Measurements from ENCODE around the gene MECR. TPM values are rescaled to one million over a fixed set of nuclear protein-coding genes. Genes with fewer than 3 reads are reported as not detected.

The MECR gene
- total RNA-seq, 2 donors from 2014 or later, result 21.2 to 36.2 TPM

DNA sequence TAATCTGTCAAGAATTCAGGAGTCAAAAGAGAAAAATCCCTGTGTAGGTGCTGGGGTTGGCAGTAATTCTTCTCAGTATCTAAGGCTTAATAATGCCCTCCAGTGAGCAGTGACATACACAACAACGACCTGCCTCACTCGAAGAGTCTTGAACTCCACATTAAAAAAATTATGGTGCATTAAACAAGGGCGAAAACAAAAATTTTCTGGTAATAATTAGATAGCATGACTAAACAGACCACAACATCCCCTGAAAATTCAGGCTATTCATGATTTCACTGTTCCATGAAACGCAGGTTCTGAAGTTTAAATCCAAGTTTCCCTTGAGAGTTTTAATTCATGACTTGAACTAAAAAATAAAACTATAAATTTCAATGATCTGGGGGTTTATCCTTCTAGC lies 54.2 kb downstream of the MECR start:
- no peak for ATAC-seq
- Mint-ChIP-seq H3K9me3 (no peaks in the 10 kb centered on the region), H3K36me3 (peaks cover 30% of the 10 kb centered on the region), H3K4me3 (no peak overlapping the region), H3K27me3 (no peaks in the 10 kb centered on the region), H3K4me1 (ENCODE audit: low read depth in 2 of 2) (peaks cover 47 to 59% of the 10 kb centered on the region in 2 donors), H3K27ac (peak overlapping the region in 1 of 2 donors; percentile 43)
- no peak for DNase-seq (ENCODE audit: low spot score)

DNA sequence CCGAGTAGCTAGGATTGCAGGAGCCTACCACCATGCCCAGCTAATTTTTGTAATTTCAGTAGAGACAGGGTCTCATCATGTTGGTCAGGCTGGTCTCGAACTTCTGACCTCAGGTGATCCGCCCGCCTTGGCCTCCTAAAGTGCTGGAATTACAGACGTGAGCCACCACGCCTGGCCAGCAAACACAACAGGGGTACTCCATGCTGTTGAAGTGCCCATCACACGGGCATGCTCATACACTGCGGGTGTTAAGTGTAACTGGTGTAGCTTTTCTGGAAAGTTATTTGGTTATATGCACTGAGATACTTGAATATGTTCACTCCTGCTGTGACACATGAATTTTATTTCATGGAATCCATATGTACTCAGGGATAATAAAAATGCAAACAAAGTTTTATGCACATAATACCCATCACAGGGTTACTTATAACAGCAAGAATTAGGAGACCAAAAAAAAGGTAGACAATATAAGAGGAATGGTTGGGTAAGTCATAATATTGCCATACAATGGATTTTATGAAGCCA lies 58.3 kb downstream of the MECR start:
- DNase-seq (ENCODE audit: low spot score) (no peak), ATAC-seq (no peak)
- Mint-ChIP-seq H3K27ac (no peak overlapping the region), H3K4me1 (ENCODE audit: low read depth in 2 of 2) (peaks cover 52 to 55% of the 10 kb centered on the region in 2 donors), H3K27me3 (no peaks in the 10 kb centered on the region), H3K4me3 (no peak overlapping the region), H3K9me3 (no peaks in the 10 kb centered on the region), H3K36me3 (peaks cover 8% of the 10 kb centered on the region)

DNA sequence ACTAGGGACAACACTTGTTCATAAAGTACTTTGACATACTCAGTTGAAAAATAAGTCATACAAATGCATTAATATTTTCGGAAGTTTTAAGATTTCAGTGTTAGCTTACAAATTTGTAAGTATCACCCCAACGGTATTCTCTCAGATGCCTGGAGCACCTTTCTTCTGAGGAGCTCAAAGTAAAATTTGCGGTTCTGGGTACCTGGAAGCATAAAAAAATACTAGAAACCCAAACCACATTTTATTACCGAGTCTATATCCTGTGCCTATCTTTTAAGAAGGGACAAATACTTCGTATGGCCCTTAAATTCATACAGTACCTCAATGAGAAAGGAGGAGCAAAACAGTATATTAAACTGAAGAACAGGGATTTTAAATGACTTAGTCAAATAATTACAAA lies 59.2 kb downstream of the MECR start:
- H3K36me3 Mint-ChIP-seq, result peaks cover 8% of the 10 kb centered on the region
- H3K27me3 Mint-ChIP-seq, result no peaks in the 10 kb centered on the region
- ATAC-seq, result no peak
- H3K9me3 Mint-ChIP-seq, result no peaks in the 10 kb centered on the region
- DNase-seq (ENCODE audit: low spot score), result no peak
- H3K4me1 Mint-ChIP-seq (ENCODE audit: low read depth in 2 of 2), result peaks cover 51 to 57% of the 10 kb centered on the region in 2 donors
- peak overlapping the region; percentile 9 for H3K4me3 Mint-ChIP-seq
- peak overlapping the region; percentile 2 to 87 for H3K27ac Mint-ChIP-seq

GRCh38 chr1:29171089-29171488 lies 59.6 kb downstream of the MECR start:
- H3K36me3 Mint-ChIP-seq, result peaks cover 8% of the 10 kb centered on the region
- ATAC-seq (no peak), DNase-seq (ENCODE audit: low spot score) (no peak)
- peak overlapping the region; percentile 2 to 87 for H3K27ac Mint-ChIP-seq
- no peaks in the 10 kb centered on the region for H3K27me3 Mint-ChIP-seq
- no peaks in the 10 kb centered on the region for H3K9me3 Mint-ChIP-seq
- H3K4me3 Mint-ChIP-seq, result peak overlapping the region; percentile 45
- H3K4me1 Mint-ChIP-seq (ENCODE audit: low read depth in 2 of 2), result peaks cover 50 to 54% of the 10 kb centered on the region in 2 donors

GRCh38 chr1:29169976-29170375 lies 60.8 kb downstream of the MECR start:
- peaks cover 13% of the 10 kb centered on the region for H3K36me3 Mint-ChIP-seq
- H3K4me1 Mint-ChIP-seq (ENCODE audit: low read depth in 2 of 2), result peaks cover 56 to 60% of the 10 kb centered on the region in 2 donors
- peak overlapping the region; percentile 2 to 68 for H3K27ac Mint-ChIP-seq
- H3K4me3 Mint-ChIP-seq, result peak overlapping the region; percentile 6
- H3K9me3 Mint-ChIP-seq, result no peaks in the 10 kb centered on the region
- DNase-seq (ENCODE audit: low spot score), result no peak
- ATAC-seq, result no peak
- no peaks in the 10 kb centered on the region for H3K27me3 Mint-ChIP-seq

DNA sequence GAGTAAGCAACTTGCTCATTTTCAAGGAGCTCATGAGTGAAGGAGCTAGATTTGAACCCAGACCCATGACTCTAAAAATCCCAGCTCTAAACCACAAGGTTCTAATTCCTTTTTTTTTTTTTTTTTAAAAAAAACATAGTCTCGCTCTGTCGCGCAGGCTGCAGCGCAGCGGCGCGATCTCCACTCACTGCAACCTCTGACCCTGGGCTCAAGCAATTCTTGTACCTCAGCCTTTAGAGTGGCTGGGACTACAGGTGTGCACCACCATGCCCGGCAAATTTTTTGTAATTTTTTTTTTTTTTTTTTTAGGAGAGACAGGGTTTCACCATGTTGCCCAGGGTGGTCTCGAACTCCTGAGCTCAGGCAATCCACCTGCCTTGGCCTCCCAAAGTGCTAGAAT lies 62.8 kb downstream of the MECR start:
- Mint-ChIP-seq H3K4me1 (ENCODE audit: low read depth in 2 of 2) (peaks cover 63 to 69% of the 10 kb centered on the region in 2 donors), H3K27ac (no peak overlapping the region), H3K9me3 (no peaks in the 10 kb centered on the region), H3K4me3 (no peak overlapping the region), H3K36me3 (peaks cover 15% of the 10 kb centered on the region), H3K27me3 (no peaks in the 10 kb centered on the region)
- DNase-seq (ENCODE audit: low spot score) (no peak), ATAC-seq (no peak)

DNA sequence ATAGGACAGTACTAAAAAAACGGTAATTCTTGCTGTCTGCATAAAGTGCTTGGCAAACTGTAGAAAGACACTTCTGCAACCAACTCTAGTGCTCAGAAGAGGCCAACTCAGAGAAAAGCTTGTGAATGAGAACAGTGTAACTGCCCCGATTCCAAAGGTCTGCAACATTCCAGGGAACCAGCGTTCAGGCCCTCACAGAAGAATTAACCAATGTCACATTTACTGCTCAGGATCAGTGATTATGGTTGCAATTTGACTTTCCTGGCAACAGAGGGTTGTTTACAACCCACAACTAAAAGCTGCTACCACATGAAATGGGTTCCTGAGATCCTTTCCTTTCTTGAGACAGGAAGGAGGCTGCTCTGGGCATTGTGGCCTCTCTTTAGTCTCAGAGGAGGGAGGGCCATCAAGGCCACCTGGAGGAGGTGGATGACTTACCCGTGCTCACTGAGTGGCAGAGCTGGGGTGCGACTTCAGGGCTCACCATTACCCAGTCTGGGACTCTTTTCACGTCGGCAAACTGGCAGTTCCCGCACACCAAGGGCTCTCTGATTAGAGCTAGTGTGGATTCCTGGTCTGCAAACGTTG lies 64.3 kb downstream of the MECR start:
- ATAC-seq (no peak), DNase-seq (ENCODE audit: low spot score) (no peak)
- peaks cover 63 to 64% of the 10 kb centered on the region in 2 donors for H3K4me1 Mint-ChIP-seq (ENCODE audit: low read depth in 2 of 2)
- no peaks in the 10 kb centered on the region for H3K9me3 Mint-ChIP-seq
- no peak overlapping the region for H3K27ac Mint-ChIP-seq
- H3K36me3 Mint-ChIP-seq, result peaks cover 11% of the 10 kb centered on the region
- no peak overlapping the region for H3K4me3 Mint-ChIP-seq
- H3K27me3 Mint-ChIP-seq, result no peaks in the 10 kb centered on the region

- Mint-ChIP-seq H3K9me3 (no peaks in the 10 kb centered on the region), H3K4me1 (ENCODE audit: low read depth in 2 of 2) (peaks cover 49 to 53% of the 10 kb centered on the region in 2 donors), H3K27ac (peak overlapping the region; percentile 7 to 46), H3K27me3 (no peaks in the 10 kb centered on the region), H3K4me3 (no peak overlapping the region), H3K36me3 (peaks cover 11% of the 10 kb centered on the region)
- no peak for ATAC-seq
- no peak for DNase-seq (ENCODE audit: low spot score)
Measured at GRCh38 chr1:29164588-29164987, 66.1 kb downstream of the MECR start.

DNA sequence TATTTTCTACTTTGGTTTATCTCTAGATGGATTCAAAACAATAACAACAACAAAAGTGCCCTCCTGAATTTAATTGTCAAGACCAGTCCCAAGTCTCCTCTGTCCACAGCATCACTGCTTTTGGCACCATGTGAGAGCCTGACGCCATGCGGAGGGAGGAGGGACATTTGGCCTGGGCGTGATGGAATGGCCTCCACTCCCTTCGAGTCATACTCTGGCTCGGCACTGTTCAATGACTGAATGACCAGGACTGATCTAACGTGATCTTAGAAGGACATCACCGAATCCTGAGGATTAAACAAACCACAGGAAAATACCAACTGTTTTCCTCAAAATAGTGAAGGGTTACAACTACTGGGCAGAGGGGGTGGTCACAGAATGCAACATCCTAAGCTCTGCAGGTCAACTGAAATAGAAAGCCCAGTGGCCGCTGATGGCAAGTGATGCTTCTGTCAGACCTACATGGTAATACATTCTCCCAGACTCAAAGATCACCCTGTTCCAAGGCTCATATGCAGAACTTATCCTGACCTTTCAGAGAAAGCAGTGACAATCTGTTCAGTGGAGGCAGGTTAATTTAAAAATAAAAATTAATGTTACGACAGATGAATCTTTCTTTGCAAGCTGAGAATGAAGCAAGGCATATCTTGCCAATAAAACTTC lies 68.1 kb downstream of the MECR start:
- no peak for DNase-seq (ENCODE audit: low spot score)
- peaks cover 11% of the 10 kb centered on the region for H3K36me3 Mint-ChIP-seq
- ATAC-seq, result no peak
- no peaks in the 10 kb centered on the region for H3K9me3 Mint-ChIP-seq
- no peak overlapping the region for H3K4me3 Mint-ChIP-seq
- H3K4me1 Mint-ChIP-seq (ENCODE audit: low read depth in 2 of 2), result peaks cover 38 to 42% of the 10 kb centered on the region in 2 donors
- no peaks in the 10 kb centered on the region for H3K27me3 Mint-ChIP-seq
- H3K27ac Mint-ChIP-seq, result no peak overlapping the region

GRCh38 chr1:29162025-29162424 lies 68.7 kb downstream of the MECR start:
- H3K27ac Mint-ChIP-seq, result no peak overlapping the region
- ATAC-seq (no peak), DNase-seq (ENCODE audit: low spot score) (no peak)
- no peaks in the 10 kb centered on the region for H3K27me3 Mint-ChIP-seq
- H3K4me3 Mint-ChIP-seq, result no peak overlapping the region
- no peaks in the 10 kb centered on the region for H3K9me3 Mint-ChIP-seq
- peaks cover 11% of the 10 kb centered on the region for H3K36me3 Mint-ChIP-seq
- peaks cover 33 to 42% of the 10 kb centered on the region in 2 donors for H3K4me1 Mint-ChIP-seq (ENCODE audit: low read depth in 2 of 2)

DNA sequence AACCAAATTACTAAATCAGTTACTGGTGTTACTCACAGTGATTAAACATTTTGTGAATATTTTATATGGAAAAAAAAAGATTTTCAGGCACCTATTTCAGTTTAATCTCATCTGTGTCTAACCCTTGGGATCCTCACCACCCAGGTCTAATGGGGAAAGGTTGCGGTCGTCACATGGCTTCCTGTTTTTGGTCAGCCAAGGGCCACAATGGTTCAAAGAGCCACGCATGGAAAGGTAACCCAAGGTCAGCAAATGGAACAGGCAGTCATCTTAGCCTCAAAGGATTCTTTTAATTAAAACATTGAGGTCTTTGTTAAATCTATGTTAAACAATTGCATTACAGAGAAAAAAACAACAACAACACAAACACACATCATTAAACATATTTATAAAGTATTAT lies 71.0 kb downstream of the MECR start:
- Mint-ChIP-seq H3K9me3 (no peaks in the 10 kb centered on the region), H3K27me3 (no peaks in the 10 kb centered on the region), H3K4me3 (no peak overlapping the region), H3K36me3 (peaks cover 4% of the 10 kb centered on the region), H3K4me1 (ENCODE audit: low read depth in 2 of 2) (peaks cover 18 to 29% of the 10 kb centered on the region in 2 donors), H3K27ac (no peak overlapping the region)
- ATAC-seq (no peak), DNase-seq (ENCODE audit: low spot score) (no peak)

- Mint-ChIP-seq H3K36me3 (peaks cover 2% of the 10 kb centered on the region), H3K4me1 (ENCODE audit: low read depth in 2 of 2) (peaks cover 5 to 15% of the 10 kb centered on the region in 2 donors), H3K27ac (no peak overlapping the region), H3K27me3 (no peaks in the 10 kb centered on the region), H3K9me3 (no peaks in the 10 kb centered on the region), H3K4me3 (no peak overlapping the region)
- no peak for DNase-seq (ENCODE audit: low spot score)
- no peak for ATAC-seq
Measured at GRCh38 chr1:29157269-29157601, 73.5 kb downstream of the MECR start.

GRCh38 chr1:29156543-29157268 lies 74.0 kb downstream of the MECR start:
- peak overlapping the region in 1 of 2 donors; percentile 43 for H3K27ac Mint-ChIP-seq
- ATAC-seq (no peak), DNase-seq (ENCODE audit: low spot score) (no peak)
- no peaks in the 10 kb centered on the region for H3K9me3 Mint-ChIP-seq
- H3K27me3 Mint-ChIP-seq, result no peaks in the 10 kb centered on the region
- peaks cover 1 to 13% of the 10 kb centered on the region in 2 donors for H3K4me1 Mint-ChIP-seq (ENCODE audit: low read depth in 2 of 2)
- peaks cover 7% of the 10 kb centered on the region for H3K36me3 Mint-ChIP-seq
- H3K4me3 Mint-ChIP-seq, result no peak overlapping the region

Data from natural killer cell treated with Interleukin-12 subunit alpha and Interleukin-12 subunit beta and Interleukin-15 and Interleukin-18, amount 100 ng/mL, for 72 hours (primary cell).